Panc1 (cell line): ENCODE results near the gene NEK2. TPM values are rescaled to one million over a fixed set of nuclear protein-coding genes. Genes with fewer than 3 reads are reported as not detected.

Experiments used
- ATAC-seq: fragments of 200-7000 bp; cut with Tn5 transposase; 2 replicates; pipeline ENCODE4 v1.9.1; 2020; ENCODE audit warnings: mild to moderate bottlenecking, moderate library complexity
- BruUV-seq: library from RNA; stranded (reverse); fragments of 400-500 nt; replicated peaks from 2 replicates; lab custom pipeline; 2021; lab: Mats Ljungman, UMichigan
- CTCF ChIA-PET: fragments of 300-600 bp; sonication (Branson Sonifier 250); formaldehyde crosslinking; loops from one replicate; lab custom pipeline; 2022; ENCODE audit warnings: antibody characterized with exemption; lab: Charles Lee
- POLR2A ChIA-PET: fragments of 300-600 bp; sonication (Branson Sonifier 250); formaldehyde crosslinking; loops from one replicate; lab custom pipeline; 2022; ENCODE audit warnings: antibody characterized with exemption; lab: Charles Lee
- DNase-seq: peaks from one replicate; pipeline ENCODE4 v3.0.0-alpha.2; 2010; ENCODE audit warnings: low read depth, low spot score
- H3K27ac ChIP-seq: 2 replicates; pipeline ENCODE4 v1.5.1; 2011; ENCODE audit warnings: mild to moderate bottlenecking, low read length, inconsistent platforms
- H3K27me3 ChIP-seq: fragments of 200-500 bp; sonication (Bioruptor generic); 2 replicates; pipeline ENCODE4 v1.6.0; 2014; ENCODE audit warnings: low read length, inconsistent platforms; ENCODE audit not compliant: control insufficient read depth, insufficient read depth
- H3K36me3 ChIP-seq: fragments of 200-500 bp; sonication (Bioruptor generic); 2 replicates; pipeline ENCODE4 v1.5.1; 2014; ENCODE audit warnings: inconsistent platforms, mild to moderate bottlenecking, low read length, moderate library complexity; ENCODE audit not compliant: control insufficient read depth, insufficient read depth
- H3K4me1 ChIP-seq: 2 replicates; pipeline ENCODE4 v1.5.1; 2011; ENCODE audit warnings: inconsistent platforms, mild to moderate bottlenecking, low read length, moderate library complexity; ENCODE audit not compliant: control insufficient read depth, insufficient read depth
- H3K4me3 ChIP-seq, 2 experiments: 2 replicates each; pipeline ENCODE4 v1.5.1; 2011 to 2012; ENCODE audit warnings: low read depth in 2 of 2, low read length in 2 of 2, mild to moderate bottlenecking in 2 of 2, inconsistent platforms in 1 of 2, moderate library complexity in 1 of 2
- H3K9me3 ChIP-seq: fragments of 200-500 bp; sonication (Bioruptor generic); 2 replicates; pipeline ENCODE4 v1.5.1; 2014; ENCODE audit warnings: low read depth, mild to moderate bottlenecking, inconsistent platforms, low read length, moderate library complexity; ENCODE audit not compliant: control insufficient read depth, insufficient read depth
- CTCF ChIP-seq: fragments of 450-650 bp; IDR thresholded peaks from 2 replicates; pipeline ENCODE4 v1.5.1; 2017; ENCODE audit warnings: mild to moderate bottlenecking
- POLR2AphosphoS5 ChIP-seq: IDR thresholded peaks from 2 replicates; pipeline ENCODE4 v1.6.1; 2012; ENCODE audit warnings: mild to moderate bottlenecking, low read depth, low read length, moderate library complexity
- REST ChIP-seq, 2 experiments: IDR thresholded peaks; 2 replicates each; pipeline ENCODE4 v1.6.1; 2011 to 2012; ENCODE audit warnings: low read depth in 2 of 2, control low read depth in 1 of 2, low read length in 1 of 2, mild to moderate bottlenecking in 1 of 2, moderate library complexity in 1 of 2; ENCODE audit not compliant: insufficient read depth in 1 of 2
- SIN3A ChIP-seq: IDR thresholded peaks from 2 replicates; pipeline ENCODE4 v1.6.1; 2012; ENCODE audit warnings: low read depth, mild to moderate bottlenecking, low read length, moderate library complexity, borderline replicate concordance; ENCODE audit not compliant: insufficient read depth
- TCF7L2 ChIP-seq: IDR thresholded peaks from 2 replicates; pipeline ENCODE4 v1.6.1; 2011; ENCODE audit warnings: mild to moderate bottlenecking, low read depth, low read length, inconsistent platforms
- in situ Hi-C: cut with HindIII; loops from 2 replicates; pipeline ENCODE4 v1.10.0; 2016; ENCODE audit warnings: low sequenced_read_pairs, low pct_unique_long_range_greater_than_20kb
- intact Hi-C: fragments of 100-400 bp; cut with micrococcal nuclease; formaldehyde crosslinking; loops from one replicate; pipeline ENCODE4 v1.10.0; 2022; ENCODE audit not compliant: unreplicated experiment
- total RNA-seq: library from RNA; stranded (reverse); gene quantifications from one replicate; pipeline ENCODE4 v1.2.1, GENCODE V29; 2021; ENCODE audit not compliant: unreplicated experiment

Gene NEK2
- total RNA-seq, 1 experiment from 2014 or later = 34.4 TPM

- H3K27ac ChIP-seq = peak overlapping the region; percentile 89
- ATAC-seq (no peak), DNase-seq (no peak)
- H3K36me3 ChIP-seq = peaks cover 14% of the 10 kb centered on the region
- H3K9me3 ChIP-seq = no peaks in the 10 kb centered on the region
- POLR2A ChIA-PET = interaction anchor here (1.1 kb wide), 1 partner anchor 24 kb away, joined by 3 read pairs; no protein-coding TSS in a partner anchor
- peaks cover 14% of the 10 kb centered on the region for H3K4me1 ChIP-seq
- CTCF ChIA-PET = interaction anchor here (0.6 kb wide), 1 partner anchor 776 kb away, joined by 5 read pairs; no protein-coding TSS in a partner anchor
- BruUV-seq = no TSS peak
- no peaks in the 10 kb centered on the region for H3K27me3 ChIP-seq
- in situ Hi-C loops = no loop called here
- peak overlapping the region; percentile 86 to 91 for H3K4me3 ChIP-seq
- no peak for TF ChIP-seq CTCF
- no peak for TF ChIP-seq POLR2AphosphoS5
- no peak for TF ChIP-seq SIN3A
- TF ChIP-seq TCF7L2 = no peak
- intact Hi-C loops = no loop called here
These were observed 724 bp upstream of the NEK2 start for GRCh38 chr1:211676106-211676583.

- in situ Hi-C loops (no loop called here), intact Hi-C loops (no loop called here)
- no peak overlapping the region for H3K27ac ChIP-seq
- ATAC-seq = no peak
- H3K4me3 ChIP-seq = no peak overlapping the region
- no peaks in the 10 kb centered on the region for H3K9me3 ChIP-seq
- no TSS peak for BruUV-seq
- no peaks in the 10 kb centered on the region for H3K4me1 ChIP-seq
- ChIA-PET CTCF (interaction anchor here (0.6 to 1.0 kb wide), 2 partner anchors 19 to 152 kb away, joined by 3 read pairs; no protein-coding TSS in a partner anchor), POLR2A (no interaction called here)
- H3K36me3 ChIP-seq = peaks cover 54% of the 10 kb centered on the region
- H3K27me3 ChIP-seq = no peaks in the 10 kb centered on the region
- no peak for DNase-seq
- TF ChIP-seq TCF7L2 (no peak), REST (IDR thresholded peaks at IDR 0.05; ENCODE audit: insufficient read depth in 1 of 2, low read depth in 2 of 2, low read length in 1 of 2) (no peak), POLR2AphosphoS5 (no peak), CTCF (no peak), SIN3A (no peak)
These were observed 8.3 kb downstream of the NEK2 start for GRCh38 chr1:211667065-211667617.
